ENCODE data around the gene UBASH3B.
A peak's percentile ranks its signal among the peaks of the same experiment; 100 is the strongest.

Gene UBASH3B

DNA sequence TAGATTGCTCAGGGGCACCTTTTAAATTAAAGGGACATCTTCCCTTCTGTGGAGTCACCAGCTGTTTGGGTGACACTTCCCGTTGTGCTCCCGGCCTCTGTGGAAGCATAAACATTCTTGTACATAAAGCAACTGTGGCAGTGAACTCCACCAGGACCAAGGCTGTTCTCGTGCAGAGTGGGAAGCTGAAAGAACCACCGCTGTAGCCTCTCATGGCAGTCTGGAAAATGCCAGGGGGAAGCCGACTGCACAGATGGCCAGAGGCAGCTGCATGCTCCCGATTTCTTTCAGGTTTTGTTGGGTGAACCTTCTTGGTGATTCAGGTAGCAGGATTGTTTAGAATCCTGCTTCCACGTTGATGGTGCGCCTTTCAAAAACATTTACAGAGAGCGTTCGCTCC is 10.3 kb downstream of the UBASH3B start:
- H3K4me2 ChIP-seq (ENCODE audit: low read depth, low read length): peak overlapping the region; percentile 78
- no peaks in the 10 kb centered on the region for H3K79me2 ChIP-seq (ENCODE audit: low read length)
- H3K4me3 ChIP-seq (ENCODE audit: low read length): peak overlapping the region; percentile 50
- TF ChIP-seq CTCF (IDR thresholded peaks at IDR 0.05; ENCODE audit: low read length) (no peak), EZH2 (optimal IDR thresholded peaks at IDR 0.05; ENCODE audit: low read depth, low read length) (no peak), EZH2phosphoT487 (IDR thresholded peaks at IDR 0.05; ENCODE audit: low read length) (no peak)
- H3K4me1 ChIP-seq (ENCODE audit: low read length): peaks cover 6% of the 10 kb centered on the region
- H3K9ac ChIP-seq (ENCODE audit: low read length): peak overlapping the region; percentile 39; the same call in 1 of the 2 replicates
- no peaks in the 10 kb centered on the region for H3K9me3 ChIP-seq (replicated peaks; ENCODE audit: insufficient read depth, low read length)
- H3K27me3 ChIP-seq (replicated peaks; ENCODE audit: insufficient read depth, low read length): no peaks in the 10 kb centered on the region
- H4K20me1 ChIP-seq (ENCODE audit: insufficient read depth, low read length): no peaks in the 10 kb centered on the region
- H3K36me3 ChIP-seq (replicated peaks; ENCODE audit: insufficient read depth, low read length): no peaks in the 10 kb centered on the region
- DNase-seq: no peak
- peak overlapping the region; percentile 5; the same call in 1 of the 2 replicates for H3K27ac ChIP-seq (ENCODE audit: low read length)
- peak overlapping the region; percentile 75 for H2AFZ ChIP-seq (ENCODE audit: low read length)
- no peaks in the 10 kb centered on the region for H3K9me2 ChIP-seq (replicated peaks; ENCODE audit: insufficient read depth, low read length)
- H3F3A ChIP-seq (ENCODE audit: insufficient read depth, low read length): no peaks in the 10 kb centered on the region

GRCh38 chr11:122666743-122667142 is 11.2 kb downstream of the UBASH3B start:
- Histone ChIP-seq H3K9me2 (replicated peaks; ENCODE audit: insufficient read depth, low read length) (no peaks in the 10 kb centered on the region), H3K4me1 (ENCODE audit: low read length) (peaks cover 6% of the 10 kb centered on the region), H2AFZ (ENCODE audit: low read length) (no peak overlapping the region), H3K27me3 (replicated peaks; ENCODE audit: insufficient read depth, low read length) (no peaks in the 10 kb centered on the region), H3K79me2 (ENCODE audit: low read length) (no peaks in the 10 kb centered on the region), H3K9me3 (replicated peaks; ENCODE audit: insufficient read depth, low read length) (no peaks in the 10 kb centered on the region), H3K4me2 (ENCODE audit: low read depth, low read length) (peak overlapping the region; percentile 78), H3K9ac (ENCODE audit: low read length) (no peak overlapping the region), H4K20me1 (ENCODE audit: insufficient read depth, low read length) (no peaks in the 10 kb centered on the region), H3K27ac (ENCODE audit: low read length) (no peak overlapping the region), H3F3A (ENCODE audit: insufficient read depth, low read length) (no peaks in the 10 kb centered on the region), H3K36me3 (replicated peaks; ENCODE audit: insufficient read depth, low read length) (no peaks in the 10 kb centered on the region), H3K4me3 (ENCODE audit: low read length) (peak overlapping the region; percentile 50; the same call in 1 of the 2 replicates)
- no peak for DNase-seq
- TF ChIP-seq EZH2 (optimal IDR thresholded peaks at IDR 0.05; ENCODE audit: low read depth, low read length): no peak
- TF ChIP-seq EZH2phosphoT487 (IDR thresholded peaks at IDR 0.05; ENCODE audit: low read length): no peak
- TF ChIP-seq CTCF (IDR thresholded peaks at IDR 0.05; ENCODE audit: low read length): no peak

GRCh38 chr11:122668562-122669090 is 13.1 kb downstream of the UBASH3B start:
- H3K4me3 ChIP-seq (ENCODE audit: low read length): no peak overlapping the region
- no peak overlapping the region for H2AFZ ChIP-seq (ENCODE audit: low read length)
- no peaks in the 10 kb centered on the region for H3K27me3 ChIP-seq (replicated peaks; ENCODE audit: insufficient read depth, low read length)
- no peaks in the 10 kb centered on the region for H3K79me2 ChIP-seq (ENCODE audit: low read length)
- DNase-seq: no peak
- no peaks in the 10 kb centered on the region for H3F3A ChIP-seq (ENCODE audit: insufficient read depth, low read length)
- H3K9me3 ChIP-seq (replicated peaks; ENCODE audit: insufficient read depth, low read length): no peaks in the 10 kb centered on the region
- no peak overlapping the region for H3K4me2 ChIP-seq (ENCODE audit: low read depth, low read length)
- TF ChIP-seq CTCF (IDR thresholded peaks at IDR 0.05; ENCODE audit: low read length) (no peak), EZH2 (optimal IDR thresholded peaks at IDR 0.05; ENCODE audit: low read depth, low read length) (no peak), EZH2phosphoT487 (IDR thresholded peaks at IDR 0.05; ENCODE audit: low read length) (no peak)
- H3K27ac ChIP-seq (ENCODE audit: low read length): no peak overlapping the region
- peaks cover 6% of the 10 kb centered on the region for H3K4me1 ChIP-seq (ENCODE audit: low read length)
- no peaks in the 10 kb centered on the region for H3K36me3 ChIP-seq (replicated peaks; ENCODE audit: insufficient read depth, low read length)
- H3K9me2 ChIP-seq (replicated peaks; ENCODE audit: insufficient read depth, low read length): no peaks in the 10 kb centered on the region
- no peaks in the 10 kb centered on the region for H4K20me1 ChIP-seq (ENCODE audit: insufficient read depth, low read length)
- H3K9ac ChIP-seq (ENCODE audit: low read length): no peak overlapping the region

All from MM.1S (cell line).